ENCODE results near the gene CTSG.

GRCh38 chr14:24574206-24574774 lies 1.8 kb downstream of the CTSG start:
- no peak for TF ChIP-seq CTCF (IDR thresholded peaks at IDR 0.05; ENCODE audit: poor library complexity)
- no peak for TF ChIP-seq EZH2phosphoT487 (IDR thresholded peaks at IDR 0.05; ENCODE audit: low read depth, severe bottlenecking, unreplicated experiment)
- no peak for TF ChIP-seq EZH2 (IDR thresholded peaks at IDR 0.05; ENCODE audit: borderline replicate concordance)

Measured in hepatocyte (in vitro differentiated cells).